HG03571 (cell line): ENCODE data around the gene MIA2.

ENCODE experiments used
- ATAC-seq: cut with Tn5 transposase; IDR thresholded peaks from one replicate; pipeline ENCODE4 v1.9.1; 2021; ENCODE audit not compliant: unreplicated experiment

Gene MIA2

GRCh38 chr14:39432179-39432618, 198.5 kb downstream of the MIA2 start, which contains the start of gene FBXO33:
Gene FBXO33 (minus strand): TSS chr14:39432433. CDS start chr14:39432162, 271 bp downstream.
- peak; percentile 79 for ATAC-seq

GRCh38 chr14:39432619-39433451, 199.1 kb downstream of the MIA2 start:
- ATAC-seq = peak; percentile 61

GRCh38 chr14:39433452-39433813, 199.7 kb downstream of the MIA2 start:
- no peak for ATAC-seq

- ATAC-seq = no peak
Observed at GRCh38 chr14:39434401-39434800, 200.7 kb downstream of the MIA2 start.

GRCh38 chr14:39435241-39435640, 201.5 kb downstream of the MIA2 start:
- no peak for ATAC-seq
